GM19452 (cell line): ENCODE results near the gene SLC2A8.

ENCODE experiments used
- ATAC-seq: cut with Tn5 transposase; IDR thresholded peaks from one replicate; pipeline ENCODE4 v1.9.1; 2021; ENCODE audit not compliant: unreplicated experiment

SLC2A8 gene

DNA sequence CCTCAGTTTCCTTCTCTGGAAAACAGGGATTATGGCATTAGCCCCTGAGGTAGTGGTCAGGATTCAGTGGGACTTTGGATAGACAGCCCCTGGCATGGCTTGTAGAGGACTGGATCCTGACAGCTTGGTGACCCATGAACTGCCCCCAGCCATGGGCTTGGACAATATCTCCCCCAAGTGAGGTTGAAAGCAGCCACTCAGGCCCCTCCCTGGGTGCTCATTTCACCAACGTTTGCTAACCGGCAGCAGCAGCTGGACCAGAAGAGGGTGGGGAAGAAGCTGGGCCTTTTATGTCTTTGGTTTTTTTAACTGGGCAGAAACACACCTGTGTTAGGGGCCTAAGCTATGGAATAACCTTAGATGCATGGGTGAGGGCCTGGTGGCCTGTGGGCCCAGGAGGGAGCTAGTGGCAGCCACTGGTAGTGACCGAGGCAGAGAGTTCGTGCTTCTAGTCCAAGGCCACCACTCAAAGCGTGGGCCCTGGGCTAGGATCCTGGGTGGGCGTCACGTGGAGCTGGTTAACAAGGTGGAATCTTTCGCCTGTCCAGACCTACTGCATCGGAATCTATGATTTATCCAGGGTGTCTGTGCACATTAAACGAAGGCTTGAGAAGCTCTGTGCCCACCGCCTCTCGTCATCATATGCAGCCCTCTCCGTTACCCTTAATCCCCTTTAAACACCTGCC is 1.9 kb downstream of the SLC2A8 start:
- ATAC-seq = no peak

DNA sequence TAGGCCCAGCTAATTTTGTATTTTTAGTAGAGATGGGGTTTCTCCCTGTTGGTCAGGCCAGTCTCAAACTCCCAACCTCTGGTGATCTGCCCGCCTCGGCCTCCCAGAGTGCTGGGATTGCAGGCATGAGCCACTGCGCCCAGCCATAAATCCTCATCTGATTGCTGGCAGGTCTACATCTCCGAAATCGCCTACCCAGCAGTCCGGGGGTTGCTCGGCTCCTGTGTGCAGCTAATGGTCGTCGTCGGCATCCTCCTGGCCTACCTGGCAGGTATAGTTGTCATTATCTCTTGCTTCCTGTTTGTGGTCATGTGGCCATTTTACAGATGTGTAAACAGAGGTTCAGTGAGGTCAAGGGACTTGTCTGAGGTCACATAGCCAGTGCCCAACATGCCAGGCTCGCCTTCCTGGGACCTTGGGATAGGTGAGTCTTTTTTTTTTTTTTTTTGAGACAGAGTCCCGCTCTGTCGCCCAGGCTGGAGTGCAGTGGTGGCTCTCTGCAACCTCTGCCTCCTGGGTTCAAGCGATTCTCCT is 2.8 kb downstream of the SLC2A8 start:
- no peak for ATAC-seq

DNA sequence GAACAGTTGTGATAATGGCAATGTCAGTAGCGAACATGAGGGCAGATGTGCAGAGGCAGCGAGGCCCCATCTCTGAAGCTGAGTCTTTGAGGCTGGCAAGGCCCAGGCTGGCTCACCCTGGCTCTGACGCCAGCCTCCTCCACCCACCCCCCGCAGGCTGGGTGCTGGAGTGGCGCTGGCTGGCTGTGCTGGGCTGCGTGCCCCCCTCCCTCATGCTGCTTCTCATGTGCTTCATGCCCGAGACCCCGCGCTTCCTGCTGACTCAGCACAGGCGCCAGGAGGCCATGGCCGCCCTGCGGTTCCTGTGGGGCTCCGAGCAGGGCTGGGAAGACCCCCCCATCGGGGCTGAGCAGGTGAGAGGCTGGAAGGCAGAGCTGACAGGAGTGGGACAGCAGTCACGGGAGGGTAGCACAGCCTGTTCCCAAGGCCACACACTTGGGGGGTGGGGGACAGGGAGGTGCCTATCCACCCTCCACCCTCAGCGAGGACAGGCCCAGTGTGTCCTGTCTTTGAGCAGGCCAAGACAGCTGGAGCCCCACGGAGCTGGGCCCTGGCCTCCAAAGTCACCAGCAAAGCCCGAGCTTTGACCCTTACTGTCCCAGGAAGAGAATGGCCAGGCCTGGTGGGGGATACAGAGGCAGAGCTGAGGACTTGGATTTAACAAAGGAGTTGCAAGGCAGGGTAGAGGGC is 5.6 kb downstream of the SLC2A8 start:
- no peak for ATAC-seq

DNA sequence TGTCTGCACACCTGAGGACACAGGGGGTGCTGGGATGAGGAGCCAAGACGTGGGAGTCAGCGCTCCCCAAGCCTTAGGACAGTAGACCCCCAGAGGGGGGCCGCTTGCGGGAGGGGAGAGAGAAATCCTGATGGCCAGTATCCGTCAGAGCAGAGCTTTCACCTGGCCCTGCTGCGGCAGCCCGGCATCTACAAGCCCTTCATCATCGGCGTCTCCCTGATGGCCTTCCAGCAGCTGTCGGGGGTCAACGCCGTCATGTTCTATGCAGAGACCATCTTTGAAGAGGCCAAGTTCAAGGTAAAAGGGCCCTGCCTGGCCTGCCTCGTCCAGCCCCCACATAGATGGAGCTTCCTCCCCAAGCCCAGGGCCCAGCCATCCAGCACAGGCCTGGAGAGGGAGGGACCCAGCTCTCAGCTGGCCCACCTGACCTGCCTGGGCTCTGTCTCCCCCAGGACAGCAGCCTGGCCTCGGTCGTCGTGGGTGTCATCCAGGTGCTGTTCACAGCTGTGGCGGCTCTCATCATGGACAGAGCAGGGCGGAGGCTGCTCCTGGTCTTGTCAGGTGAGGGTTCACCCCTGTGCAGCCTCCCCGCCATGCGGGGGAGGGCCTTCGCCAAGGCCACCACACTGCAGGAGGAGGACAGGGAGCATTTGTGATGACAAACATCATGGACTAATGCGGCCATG is 6.7 kb downstream of the SLC2A8 start:
- ATAC-seq = no peak

DNA sequence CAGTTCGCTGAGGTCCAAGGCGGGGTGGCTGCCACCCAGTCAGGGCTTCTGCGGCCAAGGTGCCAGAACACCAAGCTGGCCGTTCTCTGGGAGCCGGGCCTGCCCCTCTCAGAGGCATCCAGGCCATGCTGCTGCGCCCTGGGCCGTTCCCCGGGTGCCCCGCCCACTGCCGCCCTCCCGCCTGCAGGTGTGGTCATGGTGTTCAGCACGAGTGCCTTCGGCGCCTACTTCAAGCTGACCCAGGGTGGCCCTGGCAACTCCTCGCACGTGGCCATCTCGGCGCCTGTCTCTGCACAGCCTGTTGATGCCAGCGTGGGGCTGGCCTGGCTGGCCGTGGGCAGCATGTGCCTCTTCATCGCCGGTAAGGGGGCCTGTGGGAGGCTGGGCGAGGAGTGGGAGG is 7.7 kb downstream of the SLC2A8 start:
- ATAC-seq = no peak

DNA sequence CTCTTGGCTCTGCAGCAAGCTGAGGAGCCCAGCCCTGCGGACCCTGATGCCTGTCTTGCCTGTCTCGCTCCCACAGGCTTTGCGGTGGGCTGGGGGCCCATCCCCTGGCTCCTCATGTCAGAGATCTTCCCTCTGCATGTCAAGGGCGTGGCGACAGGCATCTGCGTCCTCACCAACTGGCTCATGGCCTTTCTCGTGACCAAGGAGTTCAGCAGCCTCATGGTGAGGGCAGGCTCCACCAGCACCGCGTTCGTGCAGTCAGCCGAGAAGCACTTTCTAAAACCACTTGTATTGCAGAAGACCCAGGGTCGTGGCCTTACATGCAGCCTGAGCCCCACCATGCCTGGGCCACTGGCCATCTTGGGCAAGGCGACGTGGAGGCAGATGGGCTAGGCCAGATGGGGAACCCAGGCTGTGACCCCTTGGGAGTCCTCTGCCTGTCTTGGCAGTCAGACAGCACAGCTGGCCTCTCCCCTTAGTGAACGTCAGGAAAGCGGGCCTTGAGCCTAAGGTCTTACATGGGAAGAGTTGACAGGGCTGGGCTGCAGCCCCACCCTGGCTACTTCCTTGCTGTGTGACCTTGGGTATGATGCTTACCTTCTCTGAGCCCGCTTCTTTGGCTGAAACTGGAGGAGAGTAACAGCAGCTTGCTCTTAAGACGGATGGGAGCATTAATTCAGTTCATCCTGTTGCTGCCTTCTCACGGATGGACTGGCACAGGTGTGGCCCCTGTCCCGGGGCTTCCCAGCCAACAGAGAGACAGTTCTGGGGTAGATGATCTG is 8.6 kb downstream of the SLC2A8 start:
- ATAC-seq = no peak

DNA sequence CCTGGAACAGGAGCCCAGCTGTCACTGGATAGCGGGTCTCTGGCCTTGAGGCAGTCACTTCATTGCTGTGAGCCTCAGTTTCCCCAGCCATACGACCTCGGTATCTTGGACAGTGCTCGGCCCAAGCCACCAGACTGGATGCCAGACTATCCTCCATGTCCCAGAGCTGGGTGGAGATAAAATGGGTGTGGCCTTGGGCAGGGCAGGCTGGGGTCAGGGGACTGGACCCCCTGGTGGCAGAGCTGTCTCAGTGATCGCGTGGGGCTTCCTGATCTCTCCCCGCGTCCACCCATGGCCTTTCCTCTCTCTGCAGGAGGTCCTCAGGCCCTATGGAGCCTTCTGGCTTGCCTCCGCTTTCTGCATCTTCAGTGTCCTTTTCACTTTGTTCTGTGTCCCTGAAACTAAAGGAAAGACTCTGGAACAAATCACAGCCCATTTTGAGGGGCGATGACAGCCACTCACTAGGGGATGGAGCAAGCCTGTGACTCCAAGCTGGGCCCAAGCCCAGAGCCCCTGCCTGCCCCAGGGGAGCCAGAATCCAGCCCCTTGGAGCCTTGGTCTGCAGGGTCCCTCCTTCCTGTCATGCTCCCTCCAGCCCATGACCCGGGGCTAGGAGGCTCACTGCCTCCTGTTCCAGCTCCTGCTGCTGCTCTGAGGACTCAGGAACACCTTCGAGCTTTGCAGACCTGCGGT is 10.0 kb downstream of the SLC2A8 start:
- ATAC-seq = no peak

DNA sequence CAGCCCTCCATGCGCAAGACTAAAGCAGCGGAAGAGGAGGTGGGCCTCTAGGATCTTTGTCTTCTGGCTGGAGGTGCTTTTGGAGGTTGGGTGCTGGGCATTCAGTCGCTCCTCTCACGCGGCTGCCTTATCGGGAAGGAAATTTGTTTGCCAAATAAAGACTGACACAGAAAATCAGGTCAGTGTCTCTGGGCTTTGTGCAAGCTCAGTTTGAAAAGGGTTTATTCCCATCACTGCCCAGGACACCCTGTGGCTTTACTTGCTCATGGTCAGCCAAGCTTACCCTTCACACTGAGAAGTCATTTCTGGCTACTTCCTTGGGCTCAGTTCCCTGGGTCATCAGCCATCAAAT is 10.5 kb downstream of the SLC2A8 start:
- no peak for ATAC-seq

DNA sequence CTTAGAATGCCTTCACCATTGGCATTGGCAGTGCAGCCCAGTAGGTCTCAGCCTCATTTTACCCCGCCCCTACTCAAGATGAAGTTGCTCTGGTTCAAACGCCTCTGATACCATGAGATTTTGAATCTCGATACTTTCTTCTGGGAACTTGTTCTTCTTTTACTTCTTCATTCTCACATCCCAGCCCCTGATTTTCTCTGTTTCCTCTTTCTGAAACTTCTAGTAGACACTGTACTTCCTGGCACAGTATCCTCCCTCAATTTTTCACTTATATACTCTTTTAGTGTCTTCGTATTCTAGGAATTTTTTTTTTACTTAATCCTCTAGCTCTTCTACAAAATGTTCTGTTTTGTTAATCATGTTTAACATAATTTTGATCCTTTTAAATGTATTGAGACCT is 14.2 kb downstream of the SLC2A8 start:
- no peak for ATAC-seq

DNA sequence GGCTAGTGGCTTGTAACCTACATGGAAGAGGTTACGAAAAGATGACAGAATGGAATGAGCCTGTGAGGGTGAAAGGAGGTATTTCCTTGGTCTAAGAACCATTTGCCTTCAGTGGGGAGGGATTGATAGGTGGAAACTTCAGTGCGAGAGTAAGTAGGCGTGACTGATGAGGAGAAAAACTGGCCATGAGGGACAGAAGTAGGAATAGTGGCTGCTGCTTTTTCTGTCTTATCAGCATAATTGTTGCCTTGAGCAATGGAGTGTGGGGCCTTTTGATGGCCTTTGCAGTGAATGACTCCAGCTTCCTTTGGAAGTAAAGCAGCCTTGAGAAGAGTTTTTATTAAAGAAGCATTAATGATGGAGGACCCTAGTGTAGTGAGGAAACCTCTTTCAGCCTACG is 18.2 kb downstream of the SLC2A8 start:
- no peak for ATAC-seq

DNA sequence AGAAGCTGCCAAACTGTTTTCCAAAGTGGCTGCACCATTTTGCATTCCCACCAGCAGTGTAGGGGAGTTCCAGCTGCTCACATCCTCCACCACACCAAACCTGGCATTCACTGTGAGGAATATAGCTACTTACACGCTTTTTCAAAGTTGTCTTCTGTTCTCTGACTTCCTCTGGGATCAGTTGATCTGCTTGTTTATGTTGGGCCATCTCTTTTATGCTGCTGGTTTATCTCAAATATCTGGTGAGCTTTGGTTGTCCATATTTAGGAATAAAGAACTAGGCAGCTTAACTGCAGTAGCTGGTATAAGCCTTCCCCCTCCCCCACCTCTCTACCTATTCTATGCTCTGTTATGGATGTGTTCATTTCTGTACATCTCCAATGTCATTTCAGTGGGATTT is 18.7 kb downstream of the SLC2A8 start:
- ATAC-seq = no peak

DNA sequence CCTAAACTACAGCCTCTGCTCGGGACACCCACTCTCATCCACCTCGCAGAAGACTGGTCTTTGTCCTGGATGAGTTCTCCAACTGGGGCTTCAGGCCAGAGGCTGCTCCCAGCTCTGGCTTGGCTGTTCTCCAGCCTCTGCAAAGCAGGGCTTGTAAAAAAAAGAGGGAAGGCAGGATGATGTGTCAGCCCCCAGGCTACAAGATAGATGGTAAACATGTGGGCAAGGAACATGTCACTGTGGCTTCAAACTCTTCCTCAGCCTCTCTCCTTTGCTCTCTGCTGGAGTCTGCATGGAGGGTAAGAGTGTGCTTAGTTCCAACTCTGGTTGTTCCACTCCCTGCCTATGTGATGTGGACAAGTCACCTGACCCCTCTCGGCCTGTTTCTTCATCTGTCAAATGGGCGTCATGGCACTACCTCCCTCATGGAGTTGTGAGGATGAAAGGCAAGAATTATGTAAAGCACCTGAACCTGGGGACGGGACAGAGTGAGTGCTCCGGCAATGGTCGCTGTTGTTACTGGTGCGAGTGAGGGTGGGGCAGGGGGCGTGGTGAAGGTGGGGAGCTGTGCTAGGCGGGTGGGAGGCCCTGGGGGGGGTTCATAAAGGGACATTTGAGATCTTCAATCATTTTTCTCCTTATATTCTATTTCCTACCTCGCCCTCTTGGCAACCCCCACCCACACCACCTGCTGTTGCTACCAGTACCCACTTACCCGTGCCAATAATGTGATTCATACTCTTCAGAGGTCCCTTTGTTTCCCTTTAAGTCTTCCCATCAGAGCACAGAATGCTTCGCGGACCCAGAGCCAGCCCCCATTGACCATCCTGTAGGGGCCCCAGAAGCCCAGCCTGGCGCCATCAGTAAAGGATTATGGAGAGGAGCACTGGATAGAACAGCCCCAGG is 20.4 kb downstream of the SLC2A8 start:
- no peak for ATAC-seq

DNA sequence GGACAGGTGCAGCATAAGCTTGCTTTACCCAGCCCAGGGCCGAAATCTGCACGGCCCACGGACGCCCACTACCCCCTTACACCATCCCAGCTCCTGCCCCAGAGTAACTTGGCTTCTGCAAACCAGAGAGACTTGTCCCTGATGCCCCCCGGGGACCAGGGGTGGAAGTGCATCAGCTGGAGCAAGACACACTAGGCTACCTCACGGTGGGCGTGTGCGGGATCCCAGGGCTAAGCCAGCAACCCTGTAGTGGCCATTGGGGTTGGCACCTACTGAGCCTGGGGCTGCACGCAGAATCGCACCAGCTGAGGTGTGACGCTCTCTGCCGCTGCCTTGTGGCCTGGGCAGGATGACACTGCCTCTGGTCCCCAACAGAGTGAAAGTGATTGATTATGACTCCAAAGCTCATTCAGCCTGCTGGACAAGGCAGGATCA is 21.1 kb downstream of the SLC2A8 start:
- ATAC-seq = no peak

DNA sequence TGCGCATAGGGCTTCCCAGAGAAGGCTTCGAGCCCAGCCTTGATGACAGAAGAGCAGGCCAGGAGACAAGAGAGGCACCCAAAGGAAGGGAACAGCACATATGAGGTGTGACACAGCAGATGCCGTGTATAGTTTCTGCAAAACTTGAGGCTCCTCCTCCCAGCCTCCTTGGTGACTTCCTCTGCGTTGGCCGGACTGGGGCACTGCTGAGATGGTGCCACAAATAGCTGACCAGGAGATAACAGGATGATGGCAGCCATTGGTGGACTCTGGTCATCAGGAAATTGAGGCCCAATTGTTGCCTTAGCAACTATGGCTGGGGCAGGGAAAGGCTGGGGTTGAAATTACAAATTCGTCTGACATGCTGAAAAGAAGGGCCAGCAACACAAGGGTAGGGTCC is 22.4 kb downstream of the SLC2A8 start:
- no peak for ATAC-seq

DNA sequence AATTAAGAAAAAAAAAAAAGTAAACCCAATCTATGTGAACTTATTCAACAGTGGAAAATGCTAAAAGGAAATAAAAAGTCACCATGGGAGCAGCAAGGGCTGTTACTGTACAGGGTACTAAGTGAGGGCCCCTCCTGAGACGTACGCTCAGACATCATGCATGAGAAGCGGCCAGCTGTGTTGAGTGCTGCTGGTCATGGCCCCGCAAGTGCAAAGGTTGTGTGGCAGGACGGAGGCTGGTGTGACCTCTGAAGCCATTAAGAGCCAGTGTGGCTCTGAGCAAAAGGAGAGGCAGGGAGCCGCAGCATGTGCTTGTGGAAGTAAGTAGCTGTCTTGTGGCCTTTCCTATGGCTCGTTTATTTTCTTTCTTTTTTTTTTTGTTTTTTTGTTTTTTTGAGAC is 24.1 kb downstream of the SLC2A8 start:
- no peak for ATAC-seq

DNA sequence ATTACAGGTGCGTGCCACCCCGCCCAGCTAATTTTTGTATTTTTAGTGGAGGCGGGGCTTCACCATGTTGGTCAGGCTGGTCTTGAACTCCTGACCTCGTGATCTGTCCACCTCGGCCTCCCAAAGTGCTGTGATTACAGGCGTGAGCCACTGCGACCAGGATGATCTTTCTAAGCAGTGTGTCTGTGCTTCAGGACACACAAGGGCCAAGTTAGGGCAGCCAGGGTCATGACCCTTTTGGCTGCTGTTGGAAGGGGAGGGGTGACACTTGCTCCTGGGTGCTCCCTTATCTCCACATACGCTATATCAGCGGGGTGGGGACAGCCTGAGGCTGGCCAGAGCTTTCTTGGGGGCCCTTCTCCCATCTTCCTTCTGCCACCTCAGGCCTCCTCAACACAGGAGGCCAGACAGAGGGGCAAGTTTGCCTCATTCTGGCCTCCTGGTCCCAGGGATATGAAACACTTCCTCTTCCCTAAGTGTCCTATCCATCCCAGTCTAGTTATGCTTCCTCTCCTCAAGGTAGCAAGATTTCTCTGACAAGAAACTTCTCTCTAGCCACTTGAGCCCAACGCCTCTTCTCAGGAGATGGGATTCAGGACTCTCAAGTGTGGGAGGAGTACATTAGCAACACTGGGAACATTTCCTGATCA is 25.3 kb downstream of the SLC2A8 start:
- no peak for ATAC-seq

DNA sequence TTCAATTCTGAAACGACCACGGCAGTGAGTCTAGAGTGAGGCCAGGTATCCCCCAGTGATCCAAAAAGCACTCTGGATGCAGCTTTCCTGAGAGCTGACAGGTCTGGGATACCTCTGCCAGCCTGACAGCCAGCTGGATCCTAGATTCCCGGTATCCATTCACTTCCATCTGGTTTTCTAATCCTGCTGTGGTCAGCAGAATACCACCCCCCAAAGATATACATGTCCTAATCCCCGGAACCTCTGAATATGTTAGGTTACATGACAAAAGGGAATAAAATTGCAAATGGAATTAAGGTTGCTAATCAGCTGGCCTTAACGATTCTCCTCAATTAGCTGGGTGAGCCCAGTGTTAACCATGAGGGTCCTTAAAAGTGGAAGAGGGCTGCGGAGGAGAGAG is 25.8 kb downstream of the SLC2A8 start:
- ATAC-seq = no peak

DNA sequence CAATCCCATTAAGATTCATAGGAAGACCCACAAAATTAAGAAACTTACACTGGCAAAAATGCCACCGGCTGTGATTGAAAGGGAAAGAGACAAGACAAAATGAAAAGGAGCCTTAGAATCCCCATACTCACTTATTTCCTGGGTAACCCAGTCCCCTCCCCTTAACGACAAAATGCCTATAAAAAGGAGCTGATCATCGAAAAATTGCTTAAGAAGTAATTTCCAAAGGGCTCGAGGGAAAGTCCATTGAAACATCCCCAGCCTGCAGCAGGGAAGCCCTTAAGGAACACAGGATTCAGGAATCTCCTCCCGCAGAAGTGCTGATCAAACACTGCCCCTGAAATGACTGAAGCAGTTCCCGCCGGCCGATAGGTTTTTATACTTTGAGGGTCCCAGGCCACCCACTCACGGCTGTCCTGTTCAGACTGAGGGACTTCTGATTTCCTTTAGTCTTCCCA is 26.5 kb downstream of the SLC2A8 start:
- no peak for ATAC-seq
